Dedifferentiated amniotic fluid mesenchymal stem cell (primary cell): ENCODE results near the gene HDGFL3.
"Not testable (repeated sequence)": the region's sequence is repeated elsewhere in the genome, so short reads cannot be mapped to it uniquely, and the experiment has no call there.

Source experiments
- DNase-seq: peaks from one replicate; pipeline ENCODE4 v3.0.0-alpha.2; 2016; ENCODE audit errors: extremely low spot score

Gene HDGFL3

GRCh38 chr15:83207660-83208366 lies at the start of gene HDGFL3:
Gene HDGFL3, minus strand, starts transcription at chr15:83207823. Its CDS starts 409 bp downstream, at chr15:83207414.
- DNase-seq: peak; percentile 44

- peak; percentile 45 for DNase-seq
Measured at GRCh38 chr15:83250781-83251180, 43.2 kb upstream of the HDGFL3 start.

- DNase-seq: no peak
Measured at GRCh38 chr15:83249030-83249343, 41.4 kb upstream of the HDGFL3 start.

GRCh38 chr15:83248151-83249029 lies 40.8 kb upstream of the HDGFL3 start:
- peak; percentile 82 for DNase-seq

- no peak for DNase-seq
Measured at GRCh38 chr15:83243634-83244033, 36.0 kb upstream of the HDGFL3 start.

GRCh38 chr15:83230242-83230641 lies 22.6 kb upstream of the HDGFL3 start:
- DNase-seq: no peak

- DNase-seq: no peak
Measured at GRCh38 chr15:83225449-83225848, 17.8 kb upstream of the HDGFL3 start.

GRCh38 chr15:83221781-83222180 lies 14.2 kb upstream of the HDGFL3 start:
- not testable (repeated sequence) for DNase-seq

GRCh38 chr15:83219026-83219425 lies 11.4 kb upstream of the HDGFL3 start:
- no peak for DNase-seq

GRCh38 chr15:83215306-83215705 lies 7.7 kb upstream of the HDGFL3 start:
- DNase-seq: no peak

GRCh38 chr15:83210619-83211018 lies 3.0 kb upstream of the HDGFL3 start:
- DNase-seq: no peak

- no peak for DNase-seq
Measured at GRCh38 chr15:83209333-83209732, 1.7 kb upstream of the HDGFL3 start.

- no peak for DNase-seq
Measured at GRCh38 chr15:83208367-83208661, 691 bp upstream of the HDGFL3 start.

- DNase-seq: no peak
Measured at GRCh38 chr15:83207009-83207659, 489 bp downstream of the HDGFL3 start.

GRCh38 chr15:83206526-83207008 lies 1.1 kb downstream of the HDGFL3 start:
- no peak for DNase-seq

- DNase-seq: peak; percentile 25
Measured at GRCh38 chr15:83205725-83206324, 1.8 kb downstream of the HDGFL3 start.

GRCh38 chr15:83204697-83205096 lies 2.9 kb downstream of the HDGFL3 start:
- no peak for DNase-seq

- no peak for DNase-seq
Measured at GRCh38 chr15:83203543-83203942, 4.1 kb downstream of the HDGFL3 start.

GRCh38 chr15:83200589-83200988 lies 7.0 kb downstream of the HDGFL3 start:
- DNase-seq: no peak

- no peak for DNase-seq
Measured at GRCh38 chr15:83200162-83200561, 7.5 kb downstream of the HDGFL3 start.

GRCh38 chr15:83199288-83199687 lies 8.3 kb downstream of the HDGFL3 start:
- no peak for DNase-seq

- DNase-seq: no peak
Measured at GRCh38 chr15:83198476-83198875, 9.1 kb downstream of the HDGFL3 start.
